ENCODE measurements around the gene MCL1.

GRCh38 chr1:150562446-150563339 is 16.7 kb downstream of the MCL1 start:
- TF ChIP-seq EZH2 (IDR thresholded peaks at IDR 0.05; ENCODE audit: borderline replicate concordance, low read depth, low read length, poor library complexity, severe bottlenecking): no peak
- TF ChIP-seq CTCF (conservative IDR thresholded peaks at IDR 0.05; ENCODE audit: low read depth, low read length): no peak

Data from A673 (cell line).